ES-I3 (cell line): Measurements from ENCODE around the gene CLEC12A.
"Not testable (repeated sequence)": the region's sequence is repeated elsewhere in the genome, so short reads cannot be mapped to it uniquely, and the experiment has no call there.

Experiments used
- H3K36me3 ChIP-seq: 2 replicates; pipeline ENCODE4 v1.6.1; 2013; ENCODE audit warnings: mild to moderate bottlenecking, low read length, control low read depth, moderate library complexity; ENCODE audit not compliant: insufficient read depth
- H3K4me1 ChIP-seq: 2 replicates; pipeline ENCODE4 v1.6.1; 2013; ENCODE audit warnings: mild to moderate bottlenecking, control low read depth, low read length; ENCODE audit not compliant: insufficient read depth
- H3K9ac ChIP-seq: 2 replicates; pipeline ENCODE4 v1.6.1; 2013; ENCODE audit warnings: low read depth, mild to moderate bottlenecking, low read length, moderate library complexity
- H3K9me3 ChIP-seq: 2 replicates; pipeline ENCODE4 v1.6.1; 2013; ENCODE audit warnings: mild to moderate bottlenecking, low read length, moderate library complexity; ENCODE audit not compliant: control insufficient read depth, insufficient read depth

The CLEC12A gene

DNA sequence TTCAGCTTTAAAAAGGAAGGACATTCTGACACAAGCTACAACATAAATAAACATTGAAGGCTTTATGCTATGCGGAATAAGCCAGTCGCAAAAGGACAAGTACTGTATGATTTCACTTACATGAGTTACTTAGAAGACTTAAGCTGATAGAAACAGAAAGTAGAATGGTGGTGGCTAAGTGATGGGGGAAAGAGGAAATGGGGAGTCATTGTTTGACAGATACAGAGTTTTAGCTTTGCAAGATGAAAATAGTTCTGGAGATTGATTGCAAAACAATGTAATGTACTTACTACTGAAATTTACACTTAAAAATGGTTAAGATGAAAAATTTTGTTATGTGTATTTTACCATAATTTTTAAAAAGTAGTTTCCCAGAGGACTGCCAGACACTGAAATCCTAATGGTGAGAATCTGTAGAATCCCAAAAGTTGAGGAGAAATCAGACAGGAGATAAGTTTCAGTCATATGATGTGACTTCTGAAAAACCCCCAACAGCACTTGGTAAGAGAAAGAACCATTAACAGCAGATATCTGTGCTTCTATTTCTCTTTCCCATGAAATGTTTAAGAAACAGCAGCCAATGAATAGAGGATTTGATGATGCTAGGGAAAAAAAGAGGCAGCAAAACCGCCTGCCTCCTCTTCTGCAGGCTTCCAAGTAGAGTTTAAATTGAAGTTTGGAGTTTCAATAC lies 22.5 kb upstream of the CLEC12A start:
- no peaks in the 10 kb centered on the region for H3K4me1 ChIP-seq
- 0 out of 2 replicates have a peak, but pooled peaks cover 2% of the 10 kb centered on the region for H3K9me3 ChIP-seq
- no peak overlapping the region for H3K9ac ChIP-seq

GRCh38 chr12:9951026-9951675 lies 20.1 kb upstream of the CLEC12A start:
- H3K9me3 ChIP-seq = 0 out of 2 replicates have a peak, but pooled peaks cover 2% of the 10 kb centered on the region
- H3K4me1 ChIP-seq = no peaks in the 10 kb centered on the region
- no peak overlapping the region for H3K9ac ChIP-seq
- no peaks in the 10 kb centered on the region for H3K36me3 ChIP-seq

More for the DNA sequence above, 22.5 kb upstream of the CLEC12A start:
- no peaks in the 10 kb centered on the region for H3K36me3 ChIP-seq

DNA sequence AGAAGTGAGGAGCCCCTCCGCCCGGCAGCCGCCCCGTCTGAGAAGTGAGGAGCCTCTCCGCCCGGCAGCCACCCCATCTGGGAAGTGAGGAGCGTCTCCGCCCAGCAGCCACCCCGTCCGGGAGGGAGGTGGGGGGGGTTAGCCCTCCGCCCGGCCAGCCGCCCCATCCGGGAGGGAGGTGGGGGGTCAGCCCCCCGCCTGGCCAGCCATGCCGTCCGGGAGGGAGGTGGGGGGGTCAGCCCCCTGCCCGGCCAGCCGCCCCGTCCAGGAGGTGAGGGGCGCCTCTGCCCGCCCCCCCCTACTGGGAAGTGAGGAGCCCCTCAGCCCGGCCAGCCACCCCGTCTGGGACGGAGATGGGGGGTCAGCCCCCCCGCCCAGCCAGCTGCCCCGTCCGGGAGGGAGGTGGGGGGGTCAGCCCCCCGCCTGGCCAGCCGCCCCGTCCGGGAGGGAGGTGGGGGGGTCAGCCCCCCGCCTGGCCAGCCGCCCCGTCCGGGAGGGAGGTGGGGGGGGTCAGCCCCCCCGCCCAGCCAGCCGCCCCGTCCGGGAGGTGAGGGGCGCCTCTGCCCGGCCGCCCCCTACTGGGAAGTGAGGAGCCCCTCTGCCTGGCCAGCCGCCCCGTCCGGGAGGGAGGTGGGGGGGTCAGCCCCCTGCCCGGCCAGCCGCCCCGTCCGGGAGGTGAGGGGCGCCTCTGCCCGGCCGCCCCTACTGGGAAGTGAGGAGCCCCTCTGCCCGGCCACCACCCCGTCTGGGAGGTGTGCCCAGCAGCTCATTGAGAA lies 18.1 kb upstream of the CLEC12A start:
- not testable (repeated sequence) for H3K9ac ChIP-seq, H3K36me3 ChIP-seq, H3K9me3 ChIP-seq, H3K4me1 ChIP-seq

GRCh38 chr12:9957834-9958233 lies 13.4 kb upstream of the CLEC12A start:
- Histone ChIP-seq H3K9ac (no peak overlapping the region), H3K9me3 (no peaks in the 10 kb centered on the region), H3K36me3 (no peaks in the 10 kb centered on the region), H3K4me1 (no peaks in the 10 kb centered on the region)

GRCh38 chr12:9960590-9960989 lies 10.6 kb upstream of the CLEC12A start:
- Histone ChIP-seq H3K9me3 (no peaks in the 10 kb centered on the region; the same call in 1 of the 2 replicates), H3K4me1 (no peaks in the 10 kb centered on the region), H3K9ac (no peak overlapping the region), H3K36me3 (no peaks in the 10 kb centered on the region)

DNA sequence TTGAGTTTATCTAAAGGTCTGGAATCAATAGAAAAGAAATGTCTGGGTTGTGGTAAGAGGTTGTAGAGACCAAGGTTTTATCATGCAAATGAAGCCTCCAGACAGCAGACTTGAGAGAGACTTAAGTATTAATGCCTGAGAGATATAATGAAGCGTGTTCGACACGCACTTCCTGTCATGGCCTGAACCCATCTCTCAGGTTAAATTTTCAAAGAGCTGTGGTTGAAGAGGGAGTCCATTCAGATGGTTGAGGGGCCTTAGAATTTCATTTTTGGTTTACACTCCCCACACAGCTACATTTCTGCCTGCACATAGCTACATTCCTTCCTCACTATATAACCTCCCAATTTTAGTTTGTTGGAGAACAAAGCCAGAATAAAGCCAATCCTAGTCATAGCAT lies 10.1 kb upstream of the CLEC12A start:
- Histone ChIP-seq H3K4me1 (no peaks in the 10 kb centered on the region), H3K9ac (no peak overlapping the region), H3K9me3 (no peaks in the 10 kb centered on the region; the same call in 1 of the 2 replicates), H3K36me3 (no peaks in the 10 kb centered on the region)

DNA sequence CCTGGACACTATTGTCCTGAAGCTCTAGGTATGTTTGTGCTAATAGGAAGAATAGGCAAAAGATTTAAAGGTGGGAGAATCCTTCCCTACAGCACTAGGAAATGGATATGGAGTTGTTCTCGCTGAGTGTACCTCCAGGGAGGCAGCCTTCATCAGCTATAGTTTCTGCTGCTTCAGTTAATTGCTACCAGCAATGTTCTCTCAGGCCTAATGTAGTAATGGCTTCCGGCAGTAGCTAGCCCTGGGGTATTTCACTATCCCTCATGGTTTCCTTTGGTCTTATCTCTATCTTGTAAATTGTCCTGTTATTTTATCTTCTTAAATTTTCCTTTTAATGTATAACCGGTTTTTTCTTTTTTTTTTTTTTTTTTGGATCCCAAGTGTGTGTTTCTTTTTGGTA lies 9.3 kb upstream of the CLEC12A start:
- no peaks in the 10 kb centered on the region for H3K4me1 ChIP-seq
- H3K36me3 ChIP-seq = no peaks in the 10 kb centered on the region
- no peak overlapping the region for H3K9ac ChIP-seq
- no peaks in the 10 kb centered on the region; the same call in 1 of the 2 replicates for H3K9me3 ChIP-seq

DNA sequence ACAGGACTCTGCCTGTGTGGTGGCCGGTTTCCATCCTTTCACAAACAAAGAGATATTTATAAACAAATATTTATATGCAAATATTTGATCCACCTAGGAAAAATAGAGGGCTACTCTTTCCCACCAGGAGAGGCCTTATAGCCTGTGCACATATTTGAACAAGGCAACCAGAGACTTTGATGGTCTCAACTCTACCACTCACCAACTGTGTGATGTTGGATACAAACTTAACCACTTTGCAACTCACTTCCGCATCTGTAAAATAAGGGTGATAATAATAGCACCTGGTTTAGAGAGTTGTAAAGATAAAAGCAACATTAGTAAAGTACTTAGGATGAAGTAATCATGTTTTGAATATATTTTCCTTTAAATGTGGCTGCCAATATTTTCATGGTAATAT lies 1.5 kb upstream of the CLEC12A start:
- Histone ChIP-seq H3K9ac (no peak overlapping the region), H3K9me3 (no peaks in the 10 kb centered on the region; the same call in 1 of the 2 replicates), H3K36me3 (no peaks in the 10 kb centered on the region), H3K4me1 (no peaks in the 10 kb centered on the region)

- 0 out of 2 replicates have a peak, but pooled peaks cover 8% of the 10 kb centered on the region for H3K9me3 ChIP-seq
- H3K9ac ChIP-seq = no peak overlapping the region
- no peaks in the 10 kb centered on the region for H3K36me3 ChIP-seq
- no peaks in the 10 kb centered on the region for H3K4me1 ChIP-seq
Measured at GRCh38 chr12:9973949-9974348, 2.7 kb downstream of the CLEC12A start.

DNA sequence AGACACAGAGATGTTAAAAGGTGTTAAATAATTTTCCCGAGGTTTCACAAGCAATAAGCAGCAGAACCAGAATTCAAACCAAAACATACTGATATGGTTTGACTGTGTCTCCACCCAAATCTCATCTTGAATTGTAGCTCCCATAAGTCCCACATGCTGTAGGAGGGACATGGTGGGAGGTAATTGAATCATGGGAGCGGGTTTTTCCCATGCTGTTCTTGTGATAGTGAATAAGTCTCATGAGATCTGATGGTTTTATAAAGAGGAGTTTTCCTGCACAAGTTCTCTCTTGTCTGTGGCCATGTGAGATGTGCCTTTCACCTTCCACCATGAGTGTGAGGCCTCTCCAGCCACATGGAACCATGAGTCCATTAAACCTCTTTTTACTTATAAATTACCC lies 3.5 kb downstream of the CLEC12A start:
- H3K36me3 ChIP-seq, H3K9ac ChIP-seq, H3K9me3 ChIP-seq, H3K4me1 ChIP-seq: not testable (repeated sequence)

GRCh38 chr12:9975614-9976013 lies 4.4 kb downstream of the CLEC12A start:
- Histone ChIP-seq H3K36me3 (no peaks in the 10 kb centered on the region), H3K9ac (no peak overlapping the region), H3K9me3 (0 out of 2 replicates have a peak, but pooled peaks cover 8% of the 10 kb centered on the region), H3K4me1 (no peaks in the 10 kb centered on the region)

DNA sequence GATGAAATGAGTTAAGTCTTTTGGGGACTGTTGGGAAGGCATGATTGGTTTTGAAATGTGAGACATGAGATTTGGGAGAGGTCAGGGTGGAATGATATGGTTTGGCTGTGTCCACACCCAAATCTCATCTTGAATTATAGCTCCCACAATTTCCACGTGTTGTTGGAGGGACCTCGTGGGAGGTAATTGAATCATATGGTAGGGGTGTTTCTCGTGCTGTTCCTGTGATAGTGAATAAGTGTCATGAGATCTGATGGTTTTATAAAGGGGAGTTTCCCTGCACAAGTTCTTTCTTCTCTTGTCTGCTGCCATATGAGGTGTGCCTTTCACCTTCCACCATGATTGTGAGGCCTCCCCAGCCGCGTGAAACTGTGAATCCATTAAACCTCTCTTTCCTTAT lies 5.4 kb downstream of the CLEC12A start:
- H3K9me3 ChIP-seq, H3K4me1 ChIP-seq, H3K9ac ChIP-seq, H3K36me3 ChIP-seq: not testable (repeated sequence)

DNA sequence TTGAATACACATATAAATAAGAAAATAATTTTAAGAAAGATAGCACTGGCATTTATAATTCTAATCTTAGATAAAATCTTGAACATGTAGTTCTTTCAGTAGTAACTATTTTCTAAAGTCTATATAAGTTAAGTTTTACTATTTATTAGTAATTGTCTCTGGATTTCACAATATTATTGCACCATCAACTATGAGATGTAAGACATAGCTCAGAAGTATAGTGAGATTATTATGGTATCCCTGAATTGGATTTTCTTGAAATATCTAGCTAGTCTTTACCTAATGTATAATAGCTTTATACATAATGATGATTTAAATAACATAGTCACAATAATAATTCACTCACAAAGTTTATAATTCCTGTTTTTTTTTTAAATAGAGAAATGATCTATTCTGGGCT lies 6.7 kb downstream of the CLEC12A start:
- Histone ChIP-seq H3K9ac (no peak overlapping the region), H3K9me3 (0 out of 2 replicates have a peak, but pooled peaks cover 8% of the 10 kb centered on the region), H3K4me1 (no peaks in the 10 kb centered on the region), H3K36me3 (no peaks in the 10 kb centered on the region)

GRCh38 chr12:9980126-9980525 lies 8.9 kb downstream of the CLEC12A start:
- Histone ChIP-seq H3K9ac (no peak overlapping the region), H3K36me3 (no peaks in the 10 kb centered on the region), H3K9me3 (0 out of 2 replicates have a peak, but pooled peaks cover 8% of the 10 kb centered on the region), H3K4me1 (no peaks in the 10 kb centered on the region)
